ENCODE measurements around the gene FOXP1.
A peak's percentile ranks its signal among the peaks of the same experiment; 100 is the strongest.

FOXP1 gene

DNA sequence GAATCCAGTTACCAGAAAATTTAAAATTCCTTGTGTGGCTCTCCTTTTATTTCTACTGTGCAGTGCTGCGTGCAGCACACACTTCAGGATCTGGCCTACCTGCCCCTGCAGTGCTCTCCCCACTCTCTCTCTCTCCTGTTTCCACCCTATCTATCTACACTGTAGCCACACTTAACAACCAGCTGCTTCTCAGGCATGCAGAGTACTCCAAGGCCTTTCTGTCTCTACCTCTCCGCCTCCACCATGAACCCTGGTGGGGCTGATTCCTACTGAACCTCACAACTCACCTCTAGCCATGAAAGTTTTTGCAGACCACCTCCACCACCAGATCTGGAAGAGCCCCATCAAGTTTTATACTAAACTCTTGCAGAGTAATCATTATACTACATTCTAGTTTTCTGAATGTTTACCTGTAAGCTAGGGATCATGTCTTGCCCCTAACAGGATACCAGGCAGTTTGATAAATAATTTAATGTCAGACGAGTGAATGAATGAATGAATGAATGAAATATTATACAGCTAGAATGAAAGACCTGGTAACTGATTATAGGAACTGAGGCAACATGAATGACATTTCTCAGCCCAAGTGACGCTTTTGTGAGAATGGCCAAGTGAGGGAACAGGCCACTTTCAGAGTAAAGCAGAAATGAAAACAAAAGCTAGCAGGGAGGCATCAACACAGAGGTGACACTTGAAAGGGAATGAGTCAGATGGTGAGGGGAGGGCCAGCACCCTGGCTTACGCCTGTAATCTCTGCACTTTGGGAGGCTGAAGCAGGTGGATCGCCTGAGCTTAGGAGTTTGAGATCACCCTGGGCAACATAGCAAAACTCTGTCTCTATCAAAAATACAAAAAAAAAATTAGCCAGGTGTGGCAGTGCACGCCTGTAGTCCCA, 363.5 kb downstream of the FOXP1 start:
- H3K36me3 ChIP-seq (ENCODE audit: control insufficient read depth, insufficient read depth, low read length, severe bottlenecking), result no peaks in the 10 kb centered on the region
- H3K4me3 ChIP-seq (ENCODE audit: low read length), result no peak overlapping the region
- no peaks in the 10 kb centered on the region for H3K27me3 ChIP-seq (replicated peaks; ENCODE audit: control insufficient read depth, insufficient read depth, low read length)
- no peak overlapping the region for H3K9ac ChIP-seq (ENCODE audit: low read length)
- no peaks in the 10 kb centered on the region for H3K9me3 ChIP-seq (ENCODE audit: control insufficient read depth, low read length)
- DNase-seq (ENCODE audit: low read depth), result no peak
- H3K4me1 ChIP-seq (ENCODE audit: control insufficient read depth, insufficient read depth, low read length), result no peaks in the 10 kb centered on the region

GRCh38 chr3:71218508-71218907, 365.0 kb downstream of the FOXP1 start:
- Histone ChIP-seq H3K27me3 (replicated peaks; ENCODE audit: control insufficient read depth, insufficient read depth, low read length) (no peaks in the 10 kb centered on the region), H3K4me1 (ENCODE audit: control insufficient read depth, insufficient read depth, low read length) (no peaks in the 10 kb centered on the region), H3K9me3 (ENCODE audit: control insufficient read depth, low read length) (no peaks in the 10 kb centered on the region), H3K36me3 (ENCODE audit: control insufficient read depth, insufficient read depth, low read length, severe bottlenecking) (no peaks in the 10 kb centered on the region), H3K4me3 (ENCODE audit: low read length) (no peak overlapping the region), H3K9ac (ENCODE audit: low read length) (no peak overlapping the region)
- no peak for DNase-seq (ENCODE audit: low read depth)

DNA sequence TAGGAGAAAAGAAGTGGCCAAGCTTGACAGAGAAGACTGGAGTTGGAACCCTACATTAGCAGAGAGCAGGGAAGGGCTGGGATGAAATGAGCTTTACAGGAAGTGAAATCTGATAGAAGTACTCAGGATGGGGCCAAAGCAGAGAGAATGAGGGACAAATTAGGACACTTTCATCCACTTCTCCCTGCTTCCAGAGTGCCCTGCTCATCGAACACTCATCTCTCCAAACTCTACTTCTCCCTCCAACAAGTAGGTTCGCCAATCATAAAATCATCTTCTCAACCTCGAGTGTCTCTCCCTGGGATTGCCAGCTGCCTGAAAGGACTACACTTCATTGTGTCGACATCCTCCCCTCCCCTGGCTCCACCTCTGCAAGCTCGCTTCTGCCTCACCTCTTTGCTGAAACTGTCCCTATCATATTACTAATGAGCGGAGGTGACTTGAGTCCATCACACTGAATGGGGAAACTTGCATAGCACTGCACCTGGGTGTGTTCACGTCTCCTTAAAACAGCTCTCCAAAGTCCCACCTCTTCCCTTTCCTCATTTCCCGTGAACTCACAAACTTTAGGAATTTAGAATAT, 365.8 kb downstream of the FOXP1 start:
- H3K4me1 ChIP-seq (ENCODE audit: control insufficient read depth, insufficient read depth, low read length), result no peaks in the 10 kb centered on the region
- no peak for DNase-seq (ENCODE audit: low read depth)

DNA sequence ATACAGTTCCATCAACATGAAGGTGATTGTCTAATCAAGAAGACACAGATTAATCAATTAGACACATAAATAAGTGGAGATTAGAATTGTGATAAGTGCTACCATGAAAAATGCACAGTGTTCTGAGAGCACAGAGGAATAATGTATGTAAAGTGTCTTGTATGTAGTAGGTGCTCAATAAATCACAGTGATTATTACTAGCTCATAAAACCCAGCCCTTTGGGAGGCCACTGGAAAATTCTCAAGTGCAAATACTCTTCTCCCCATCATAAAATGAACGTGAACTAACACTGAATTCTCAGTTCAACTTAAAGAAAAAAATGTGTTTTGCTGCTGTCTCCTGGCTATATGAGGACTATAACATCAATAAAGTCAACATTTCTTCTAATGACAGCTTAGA, 368.2 kb downstream of the FOXP1 start:
- Histone ChIP-seq H3K9me3 (ENCODE audit: control insufficient read depth, low read length) (no peaks in the 10 kb centered on the region), H3K4me1 (ENCODE audit: control insufficient read depth, insufficient read depth, low read length) (peaks cover 13% of the 10 kb centered on the region), H3K36me3 (ENCODE audit: control insufficient read depth, insufficient read depth, low read length, severe bottlenecking) (no peaks in the 10 kb centered on the region), H3K27me3 (replicated peaks; ENCODE audit: control insufficient read depth, insufficient read depth, low read length) (no peaks in the 10 kb centered on the region), H3K9ac (ENCODE audit: low read length) (no peak overlapping the region), H3K4me3 (ENCODE audit: low read length) (no peak overlapping the region)
- no peak for DNase-seq (ENCODE audit: low read depth)

More for the DNA sequence above, 365.8 kb downstream of the FOXP1 start:
- Histone ChIP-seq H3K9me3 (ENCODE audit: control insufficient read depth, low read length) (no peaks in the 10 kb centered on the region), H3K9ac (ENCODE audit: low read length) (no peak overlapping the region), H3K36me3 (ENCODE audit: control insufficient read depth, insufficient read depth, low read length, severe bottlenecking) (no peaks in the 10 kb centered on the region), H3K27me3 (replicated peaks; ENCODE audit: control insufficient read depth, insufficient read depth, low read length) (no peaks in the 10 kb centered on the region), H3K4me3 (ENCODE audit: low read length) (no peak overlapping the region)

DNA sequence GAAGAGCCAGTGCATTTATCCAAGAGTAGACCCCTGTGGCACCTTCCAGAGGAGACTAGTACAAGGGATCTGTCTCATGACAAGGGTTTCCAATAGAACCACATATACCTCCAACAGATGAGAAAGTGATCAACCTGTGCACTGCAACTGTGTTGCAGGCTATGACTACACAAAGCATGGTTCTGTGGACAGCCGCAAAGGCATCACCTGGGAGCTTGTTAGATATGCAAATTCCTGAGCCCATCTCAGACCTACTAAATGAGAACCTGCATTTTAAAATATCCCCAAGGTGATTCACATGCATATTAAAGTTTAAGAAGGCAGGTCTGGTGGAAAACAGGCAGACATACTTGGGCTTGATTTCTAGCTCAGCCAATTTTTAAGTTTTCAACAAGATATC, 368.7 kb downstream of the FOXP1 start:
- Histone ChIP-seq H3K9ac (ENCODE audit: low read length) (no peak overlapping the region), H3K4me3 (ENCODE audit: low read length) (no peak overlapping the region), H3K9me3 (ENCODE audit: control insufficient read depth, low read length) (no peaks in the 10 kb centered on the region), H3K4me1 (ENCODE audit: control insufficient read depth, insufficient read depth, low read length) (peaks cover 19% of the 10 kb centered on the region), H3K27me3 (replicated peaks; ENCODE audit: control insufficient read depth, insufficient read depth, low read length) (no peaks in the 10 kb centered on the region), H3K36me3 (ENCODE audit: control insufficient read depth, insufficient read depth, low read length, severe bottlenecking) (no peaks in the 10 kb centered on the region)
- DNase-seq (ENCODE audit: low read depth), result no peak

GRCh38 chr3:71214016-71214415, 369.5 kb downstream of the FOXP1 start:
- Histone ChIP-seq H3K36me3 (ENCODE audit: control insufficient read depth, insufficient read depth, low read length, severe bottlenecking) (no peaks in the 10 kb centered on the region), H3K9ac (ENCODE audit: low read length) (no peak overlapping the region), H3K4me3 (ENCODE audit: low read length) (no peak overlapping the region), H3K27me3 (replicated peaks; ENCODE audit: control insufficient read depth, insufficient read depth, low read length) (no peaks in the 10 kb centered on the region), H3K9me3 (ENCODE audit: control insufficient read depth, low read length) (no peaks in the 10 kb centered on the region), H3K4me1 (ENCODE audit: control insufficient read depth, insufficient read depth, low read length) (peaks cover 19% of the 10 kb centered on the region)
- DNase-seq (ENCODE audit: low read depth), result no peak

- H3K9me3 ChIP-seq (ENCODE audit: control insufficient read depth, low read length), result no peaks in the 10 kb centered on the region
- no peaks in the 10 kb centered on the region for H3K36me3 ChIP-seq (ENCODE audit: control insufficient read depth, insufficient read depth, low read length, severe bottlenecking)
- peak overlapping the region; percentile 74 for H3K9ac ChIP-seq (ENCODE audit: low read length)
- no peak for DNase-seq (ENCODE audit: low read depth)
- peak overlapping the region; percentile 56 for H3K4me3 ChIP-seq (ENCODE audit: low read length)
- peaks cover 19% of the 10 kb centered on the region for H3K4me1 ChIP-seq (ENCODE audit: control insufficient read depth, insufficient read depth, low read length)
- H3K27me3 ChIP-seq (replicated peaks; ENCODE audit: control insufficient read depth, insufficient read depth, low read length), result no peaks in the 10 kb centered on the region
Measured at GRCh38 chr3:71211083-71211482, 372.4 kb downstream of the FOXP1 start.

DNA sequence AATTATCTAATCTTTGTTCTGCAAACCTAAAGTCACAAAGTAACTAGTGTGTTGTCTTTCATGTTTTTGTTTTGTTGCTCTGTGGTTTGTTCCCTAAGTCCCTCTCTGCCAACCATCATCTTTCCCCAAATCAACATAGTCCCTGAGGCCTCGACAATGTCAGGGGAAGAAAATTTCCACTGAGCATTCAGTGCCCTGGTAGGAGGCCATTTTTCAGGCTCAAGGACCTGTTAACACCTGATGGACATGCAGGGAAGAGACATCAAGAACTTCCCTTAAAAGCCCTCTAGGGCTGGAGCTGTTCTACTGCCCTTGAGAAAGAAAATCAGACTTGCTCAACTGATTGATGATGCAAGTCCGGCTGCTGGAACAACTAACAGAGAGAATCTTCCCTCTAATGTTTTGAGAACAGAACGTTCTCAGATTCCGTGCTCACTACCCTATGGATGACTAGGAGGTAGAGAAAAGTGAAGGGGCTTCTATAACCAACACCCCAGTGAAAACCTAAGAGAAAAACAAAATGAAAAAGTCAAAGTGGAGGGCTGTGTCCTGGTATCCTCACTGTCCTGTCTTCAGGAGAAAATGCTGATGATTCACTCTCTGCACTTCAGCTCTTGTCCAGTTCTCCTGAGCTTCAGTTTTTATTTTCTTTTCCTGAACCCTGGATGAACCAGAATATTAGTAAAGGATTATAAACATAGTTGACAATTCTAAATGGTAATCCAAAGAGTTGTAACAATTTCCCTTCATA, 373.1 kb downstream of the FOXP1 start:
- DNase-seq (ENCODE audit: low read depth), result peak; percentile 91
- H3K9ac ChIP-seq (ENCODE audit: low read length), result peak overlapping the region; percentile 74
- peaks cover 19% of the 10 kb centered on the region for H3K4me1 ChIP-seq (ENCODE audit: control insufficient read depth, insufficient read depth, low read length)
- no peaks in the 10 kb centered on the region for H3K9me3 ChIP-seq (ENCODE audit: control insufficient read depth, low read length)
- H3K27me3 ChIP-seq (replicated peaks; ENCODE audit: control insufficient read depth, insufficient read depth, low read length), result no peaks in the 10 kb centered on the region
- no peaks in the 10 kb centered on the region for H3K36me3 ChIP-seq (ENCODE audit: control insufficient read depth, insufficient read depth, low read length, severe bottlenecking)
- H3K4me3 ChIP-seq (ENCODE audit: low read length), result peak overlapping the region; percentile 56

- Histone ChIP-seq H3K9me3 (ENCODE audit: control insufficient read depth, low read length) (no peaks in the 10 kb centered on the region), H3K36me3 (ENCODE audit: control insufficient read depth, insufficient read depth, low read length, severe bottlenecking) (no peaks in the 10 kb centered on the region), H3K4me3 (ENCODE audit: low read length) (no peak overlapping the region), H3K27me3 (replicated peaks; ENCODE audit: control insufficient read depth, insufficient read depth, low read length) (no peaks in the 10 kb centered on the region), H3K9ac (ENCODE audit: low read length) (no peak overlapping the region), H3K4me1 (ENCODE audit: control insufficient read depth, insufficient read depth, low read length) (peaks cover 19% of the 10 kb centered on the region)
- DNase-seq (ENCODE audit: low read depth), result peak; percentile 60
Measured at GRCh38 chr3:71208211-71209095, 375.1 kb downstream of the FOXP1 start.

GRCh38 chr3:71207632-71208031, 375.9 kb downstream of the FOXP1 start:
- H3K4me3 ChIP-seq (ENCODE audit: low read length), result no peak overlapping the region

More at GRCh38 chr3:71207632-71208031, 375.9 kb downstream of the FOXP1 start:
- no peaks in the 10 kb centered on the region for H3K36me3 ChIP-seq (ENCODE audit: control insufficient read depth, insufficient read depth, low read length, severe bottlenecking)
- no peak overlapping the region for H3K9ac ChIP-seq (ENCODE audit: low read length)
- H3K4me1 ChIP-seq (ENCODE audit: control insufficient read depth, insufficient read depth, low read length), result peaks cover 19% of the 10 kb centered on the region
- H3K9me3 ChIP-seq (ENCODE audit: control insufficient read depth, low read length), result no peaks in the 10 kb centered on the region
- no peak for DNase-seq (ENCODE audit: low read depth)
- no peaks in the 10 kb centered on the region for H3K27me3 ChIP-seq (replicated peaks; ENCODE audit: control insufficient read depth, insufficient read depth, low read length)
